ENCODE measurements around the gene BTBD10.

DNA sequence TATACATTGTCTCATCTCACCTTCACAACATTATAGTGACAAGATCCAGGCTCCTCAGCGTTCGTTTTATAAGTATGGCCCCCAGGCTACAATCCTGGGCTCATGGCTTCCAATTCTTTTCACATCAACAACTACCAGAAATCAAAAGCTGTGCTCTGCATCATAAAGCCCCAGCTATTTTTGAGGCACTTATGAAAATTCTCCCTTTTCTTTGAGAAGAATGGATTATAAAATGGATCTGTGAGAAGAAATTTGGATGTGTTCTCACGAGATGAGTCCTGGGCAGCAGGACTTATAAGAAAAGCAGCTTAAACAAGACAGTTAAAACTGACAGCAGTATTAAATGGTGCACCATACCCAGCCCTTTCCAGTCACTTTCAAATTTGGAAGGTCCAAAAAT is 80.3 kb downstream of the BTBD10 start:
- TF ChIP-seq, protein P1, sequence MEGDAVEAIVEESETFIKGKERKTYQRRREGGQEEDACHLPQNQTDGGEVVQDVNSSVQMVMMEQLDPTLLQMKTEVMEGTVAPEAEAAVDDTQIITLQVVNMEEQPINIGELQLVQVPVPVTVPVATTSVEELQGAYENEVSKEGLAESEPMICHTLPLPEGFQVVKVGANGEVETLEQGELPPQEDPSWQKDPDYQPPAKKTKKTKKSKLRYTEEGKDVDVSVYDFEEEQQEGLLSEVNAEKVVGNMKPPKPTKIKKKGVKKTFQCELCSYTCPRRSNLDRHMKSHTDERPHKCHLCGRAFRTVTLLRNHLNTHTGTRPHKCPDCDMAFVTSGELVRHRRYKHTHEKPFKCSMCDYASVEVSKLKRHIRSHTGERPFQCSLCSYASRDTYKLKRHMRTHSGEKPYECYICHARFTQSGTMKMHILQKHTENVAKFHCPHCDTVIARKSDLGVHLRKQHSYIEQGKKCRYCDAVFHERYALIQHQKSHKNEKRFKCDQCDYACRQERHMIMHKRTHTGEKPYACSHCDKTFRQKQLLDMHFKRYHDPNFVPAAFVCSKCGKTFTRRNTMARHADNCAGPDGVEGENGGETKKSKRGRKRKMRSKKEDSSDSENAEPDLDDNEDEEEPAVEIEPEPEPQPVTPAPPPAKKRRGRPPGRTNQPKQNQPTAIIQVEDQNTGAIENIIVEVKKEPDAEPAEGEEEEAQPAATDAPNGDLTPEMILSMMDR (conservative IDR thresholded peaks at IDR 0.05; ENCODE audit: low read depth, low read length) = no peak
- TF ChIP-seq EZH2 (IDR thresholded peaks at IDR 0.05; ENCODE audit: borderline replicate concordance, low read depth, low read length, poor library complexity, severe bottlenecking) = no peak

Measured in A673 (cell line).